GM08714 (cell line): ENCODE measurements around the gene TMEM141.
A peak's percentile ranks its signal among the peaks of the same experiment; 100 is the strongest.
"Not testable (repeated sequence)": the region's sequence is repeated elsewhere in the genome, so short reads cannot be mapped to it uniquely, and the experiment has no call there.

Experiments
- H3K4me3 ChIP-seq: fragments of 200-500 bp; sonication (Bioruptor generic); 2 replicates; pipeline ENCODE4 v1.5.1; 2014; ENCODE audit warnings: mild to moderate bottlenecking, low read length, inconsistent platforms
- ZNF274 ChIP-seq: IDR thresholded peaks from 2 replicates; pipeline ENCODE4 v1.6.1; 2012; ENCODE audit warnings: mild to moderate bottlenecking, low read depth, low read length

TMEM141 gene

GRCh38 chr9:136832581-136832980 lies 41.4 kb downstream of the TMEM141 start:
- TF ChIP-seq ZNF274 = no peak

DNA sequence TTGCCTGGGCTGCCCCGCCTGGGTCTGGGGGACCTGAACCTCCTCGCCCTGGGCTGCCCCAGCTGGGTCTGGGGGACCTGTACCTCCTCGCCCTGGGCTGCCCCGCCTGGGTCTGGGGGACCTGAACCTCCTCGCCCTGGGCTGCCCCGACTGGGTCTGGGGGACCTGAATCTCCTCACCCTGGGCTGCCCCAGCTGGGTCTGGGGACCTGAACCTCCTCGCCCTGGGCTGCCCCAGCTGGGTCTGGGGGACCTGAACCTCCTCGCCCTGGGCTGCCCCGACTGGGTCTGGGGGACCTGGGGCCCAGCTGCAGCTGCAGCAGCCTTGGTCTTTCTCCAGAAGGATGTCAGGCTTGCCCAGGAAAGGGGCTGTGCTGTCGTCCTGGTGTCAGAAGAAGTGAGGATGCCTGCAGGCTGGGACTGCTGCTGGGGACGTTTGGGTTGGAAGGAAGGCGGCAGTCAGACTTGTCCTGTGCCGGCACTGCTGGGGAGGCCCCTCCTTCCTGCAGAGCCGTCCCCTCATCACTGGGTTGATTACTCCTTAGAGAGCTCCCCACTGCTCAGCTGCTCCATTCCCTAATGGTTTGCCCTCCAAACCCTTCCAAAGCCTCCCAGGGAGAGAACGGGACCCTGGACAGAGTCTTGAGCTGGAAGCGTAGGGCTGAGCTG lies 42.4 kb downstream of the TMEM141 start:
- H3K4me3 ChIP-seq = not testable (repeated sequence)

More at GRCh38 chr9:136832581-136832980, 41.4 kb downstream of the TMEM141 start:
- no peak overlapping the region for H3K4me3 ChIP-seq

- no peak for TF ChIP-seq ZNF274
- H3K4me3 ChIP-seq = no peak overlapping the region
These were observed 44.2 kb downstream of the TMEM141 start for GRCh38 chr9:136835162-136835931.

GRCh38 chr9:136835932-136836904 lies 45.1 kb downstream of the TMEM141 start:
- no peak for TF ChIP-seq ZNF274
- H3K4me3 ChIP-seq = no peak overlapping the region

- no peak overlapping the region for H3K4me3 ChIP-seq
- TF ChIP-seq ZNF274 = no peak
These were observed 46.2 kb downstream of the TMEM141 start for GRCh38 chr9:136837146-136837855.

DNA sequence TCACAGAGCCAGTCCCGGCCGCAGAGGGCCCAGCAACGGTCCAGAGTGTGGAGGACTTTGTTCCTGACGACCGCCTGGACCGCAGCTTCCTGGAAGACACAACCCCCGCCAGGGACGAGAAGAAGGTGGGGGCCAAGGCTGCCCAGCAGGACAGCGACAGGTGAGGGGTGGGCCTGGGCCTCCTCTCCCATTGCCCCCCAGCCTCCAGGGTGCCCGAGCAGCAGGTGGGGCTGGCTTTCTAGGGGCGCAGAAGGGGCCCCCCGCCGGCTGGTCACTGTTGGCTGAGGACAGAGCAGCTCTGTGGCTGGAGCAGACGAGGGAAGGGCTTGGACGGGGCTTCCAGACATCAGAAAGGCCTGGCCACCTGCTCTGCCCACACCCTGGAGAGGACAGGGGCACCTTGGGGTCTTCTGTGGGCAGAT lies 46.7 kb downstream of the TMEM141 start:
- not testable (repeated sequence) for H3K4me3 ChIP-seq

DNA sequence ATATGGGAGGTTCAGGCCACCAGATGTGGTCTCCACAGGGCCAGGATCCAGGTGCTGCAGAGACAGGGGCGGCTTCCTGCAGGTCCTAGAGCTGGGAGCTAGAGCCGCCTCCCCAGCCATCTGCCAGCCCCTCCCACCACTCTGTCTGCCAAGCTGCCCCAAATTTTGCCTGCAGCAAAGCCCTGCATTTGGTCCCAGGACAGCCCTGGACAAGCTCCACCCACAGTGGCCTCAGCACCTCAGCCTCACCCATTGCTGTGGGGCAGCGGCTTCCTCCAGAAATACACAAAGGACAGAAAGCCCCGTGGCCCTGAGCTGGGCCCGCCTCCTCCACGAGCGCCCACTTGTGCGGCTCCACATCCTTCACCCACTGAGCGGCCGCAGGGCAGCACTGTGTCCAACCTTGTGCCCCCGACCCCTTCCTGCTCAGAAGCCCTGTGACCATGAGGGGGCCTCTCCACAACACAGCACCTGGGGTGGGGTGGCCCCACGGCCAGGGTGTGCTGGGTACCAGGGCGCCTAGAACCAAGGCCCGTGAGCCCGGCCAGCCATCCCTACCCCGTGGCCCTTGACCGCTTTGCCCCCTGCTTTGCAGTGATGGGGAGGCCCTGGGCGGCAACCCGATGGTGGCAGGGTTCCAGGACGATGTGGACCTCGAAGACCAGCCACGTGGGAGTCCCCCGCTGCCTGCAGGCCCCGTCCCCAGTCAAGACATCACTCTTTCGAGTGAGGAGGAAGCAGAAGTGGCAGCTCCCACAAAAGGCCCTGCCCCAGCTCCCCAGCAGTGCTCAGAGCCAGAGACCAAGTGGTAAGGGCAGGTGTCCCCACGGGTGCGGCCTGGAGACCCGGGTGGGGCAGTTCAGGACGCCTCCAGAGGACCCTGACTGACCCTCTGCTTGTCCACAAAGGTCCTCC lies 47.4 kb downstream of the TMEM141 start:
- no peak for TF ChIP-seq ZNF274
- H3K4me3 ChIP-seq = no peak overlapping the region

DNA sequence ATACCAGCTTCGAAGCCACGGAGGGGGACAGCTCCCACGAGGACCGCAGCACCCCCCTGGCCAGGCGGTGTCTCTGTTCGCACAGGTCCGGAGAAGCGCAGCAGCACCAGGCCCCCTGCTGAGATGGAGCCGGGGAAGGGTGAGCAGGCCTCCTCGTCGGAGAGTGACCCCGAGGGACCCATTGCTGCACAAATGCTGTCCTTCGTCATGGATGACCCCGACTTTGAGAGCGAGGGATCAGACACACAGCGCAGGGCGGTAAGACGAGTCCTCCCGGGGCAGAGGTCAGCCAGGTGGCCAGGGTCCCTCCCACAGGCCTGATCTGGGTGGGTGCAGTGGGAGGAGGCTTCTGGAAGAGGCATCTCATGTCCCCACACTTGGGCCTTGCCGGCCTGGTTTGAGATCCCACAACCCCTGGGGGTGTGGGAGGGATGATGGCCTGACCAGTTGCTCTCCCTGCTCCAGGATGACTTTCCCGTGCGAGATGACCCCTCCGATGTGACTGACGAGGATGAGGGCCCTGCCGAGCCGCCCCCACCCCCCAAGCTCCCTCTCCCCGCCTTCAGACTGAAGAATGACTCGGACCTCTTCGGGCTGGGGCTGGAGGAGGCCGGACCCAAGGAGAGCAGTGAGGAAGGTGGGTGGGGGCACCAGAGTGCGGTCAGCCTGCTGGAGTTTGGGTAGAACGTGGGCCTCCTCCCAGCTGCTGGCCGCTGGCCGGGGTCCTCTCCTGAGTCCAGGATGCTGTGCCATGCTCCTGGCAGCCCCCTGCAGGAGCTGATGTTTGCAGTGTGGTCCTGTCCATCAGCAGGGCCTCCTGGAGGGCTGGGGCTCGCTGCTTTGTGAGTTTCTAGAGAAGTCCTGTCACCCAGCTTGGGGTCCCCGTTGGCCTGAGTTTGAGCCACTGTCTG lies 48.3 kb downstream of the TMEM141 start:
- TF ChIP-seq ZNF274 = no peak
- H3K4me3 ChIP-seq = no peak overlapping the region

GRCh38 chr9:136840140-136840876 lies 49.2 kb downstream of the TMEM141 start:
- no peak for TF ChIP-seq ZNF274
- no peak overlapping the region for H3K4me3 ChIP-seq

DNA sequence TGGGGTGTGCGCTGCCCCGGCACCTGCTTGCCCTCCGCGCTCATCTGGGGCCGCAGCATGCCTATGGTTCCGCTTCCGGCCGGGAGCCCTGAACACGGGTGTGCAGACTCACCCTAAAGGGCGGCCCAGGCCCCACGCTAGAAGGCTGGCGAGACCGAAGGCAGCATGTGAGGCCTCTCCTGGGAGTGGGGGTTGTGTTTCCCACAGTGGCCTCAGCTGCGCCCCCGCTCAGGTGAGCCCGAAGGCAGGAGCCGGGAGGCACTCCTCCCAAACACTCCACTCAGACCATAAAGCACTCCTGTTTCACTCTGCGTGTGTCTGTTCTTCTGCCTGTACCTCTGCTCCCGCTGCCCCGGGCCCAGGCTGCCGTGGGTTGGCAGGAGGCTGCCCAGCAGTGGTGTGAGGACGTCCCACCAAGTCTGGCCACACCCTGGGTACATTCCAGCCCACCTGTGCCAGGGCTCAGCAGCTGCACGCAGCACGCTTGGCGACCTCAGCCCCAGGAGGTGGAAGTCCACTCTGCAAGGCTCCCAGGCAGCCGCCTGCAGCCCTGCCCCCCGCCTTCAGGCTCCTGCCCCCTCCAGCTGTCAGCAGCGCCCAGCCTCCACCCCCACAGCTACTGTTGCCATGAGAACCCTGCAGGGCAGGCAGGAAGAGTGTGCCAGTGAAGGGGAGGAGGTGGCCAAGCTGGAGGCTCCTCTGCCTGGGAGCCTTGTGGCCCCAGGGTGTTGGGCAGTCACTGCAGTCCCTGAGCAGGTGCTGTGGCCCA lies 49.9 kb downstream of the TMEM141 start:
- H3K4me3 ChIP-seq = no peak overlapping the region
- no peak for TF ChIP-seq ZNF274

DNA sequence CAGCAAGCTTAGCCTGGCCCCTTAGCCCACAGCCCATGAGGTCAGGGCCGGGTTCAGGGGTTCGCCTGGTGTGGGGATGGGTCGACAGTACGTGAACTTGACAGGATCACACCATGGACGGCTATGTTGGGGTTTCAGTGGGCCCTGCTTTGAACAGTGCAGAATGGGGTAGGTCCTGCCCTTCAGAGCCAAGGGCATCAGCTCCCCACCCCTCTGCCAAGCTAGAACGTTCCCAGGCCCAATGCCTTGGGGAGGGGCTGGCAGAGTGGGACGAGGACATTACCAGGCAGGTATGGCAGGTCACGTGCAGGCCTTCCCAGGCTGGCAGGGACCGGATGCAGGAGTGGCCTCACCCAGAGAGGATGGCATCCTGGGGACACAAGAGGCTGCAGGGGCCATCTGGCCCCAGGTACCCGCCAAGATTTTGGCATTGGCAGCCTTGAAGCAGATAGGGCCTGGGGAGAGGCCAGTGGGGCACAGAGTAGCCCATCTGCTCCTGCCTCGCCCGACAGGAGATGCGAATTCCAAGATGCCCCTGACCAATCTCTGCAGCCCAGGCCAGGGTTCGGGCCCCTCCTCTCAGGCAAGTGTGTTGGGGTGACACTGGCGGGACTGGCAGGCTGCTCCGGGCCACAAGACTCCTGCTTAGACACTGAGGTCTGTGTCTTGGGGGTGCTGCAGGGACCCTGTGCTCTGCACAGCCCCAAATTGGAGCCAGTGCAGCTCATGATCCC lies 50.7 kb downstream of the TMEM141 start:
- not testable (repeated sequence) for H3K4me3 ChIP-seq

DNA sequence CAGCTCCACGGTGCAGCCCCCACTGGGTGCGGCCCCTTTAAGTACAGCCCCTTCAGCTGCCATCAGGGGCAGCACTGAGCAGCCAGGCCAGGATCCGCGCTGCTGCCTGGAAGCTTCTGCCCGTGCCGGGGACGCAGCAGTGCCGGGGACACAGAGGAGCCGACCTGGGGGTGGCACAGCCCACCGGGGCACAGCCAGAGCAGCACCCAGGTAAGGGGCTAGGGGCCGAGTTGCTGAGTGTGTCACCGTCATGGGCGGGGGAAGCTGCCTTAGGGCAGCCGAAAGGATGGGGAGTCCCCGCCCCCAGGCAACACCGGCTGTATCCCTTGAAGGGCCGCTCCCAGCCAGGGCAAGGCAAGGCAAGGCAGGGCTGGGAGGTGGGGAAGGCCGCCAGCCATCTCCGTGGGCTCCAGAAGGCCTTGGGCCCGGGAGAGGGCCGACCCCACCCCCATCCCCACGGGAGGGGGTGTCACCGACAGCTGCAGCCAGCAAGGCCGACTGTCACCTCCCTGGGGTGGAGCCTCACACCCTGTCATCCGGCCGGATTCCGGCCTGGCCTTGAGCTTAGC lies 51.3 kb downstream of the TMEM141 start, which contains the start of gene AJM1:
TSS of gene AJM1 (plus strand) at position 99 of the 569 bp plus-strand sequence. CDS start 1,937 bp downstream, outside the sequence.
- H3K4me3 ChIP-seq = peak within 1 kb of the TSS; percentile 19; the same call in 1 of the 2 replicates
